Stimulated activated CD4-positive, alpha-beta T cell treated with anti-CD3 and anti-CD28 coated beads, Interleukin-2, amount 100 ng/mL, for 24 hours (primary cell): ENCODE measurements around the gene WNT8A.

Source experiments
- DNase-seq, 2 donors: peaks; one replicate each; pipeline ENCODE4 v3.0.0-alpha.2; 2020

WNT8A gene

DNA sequence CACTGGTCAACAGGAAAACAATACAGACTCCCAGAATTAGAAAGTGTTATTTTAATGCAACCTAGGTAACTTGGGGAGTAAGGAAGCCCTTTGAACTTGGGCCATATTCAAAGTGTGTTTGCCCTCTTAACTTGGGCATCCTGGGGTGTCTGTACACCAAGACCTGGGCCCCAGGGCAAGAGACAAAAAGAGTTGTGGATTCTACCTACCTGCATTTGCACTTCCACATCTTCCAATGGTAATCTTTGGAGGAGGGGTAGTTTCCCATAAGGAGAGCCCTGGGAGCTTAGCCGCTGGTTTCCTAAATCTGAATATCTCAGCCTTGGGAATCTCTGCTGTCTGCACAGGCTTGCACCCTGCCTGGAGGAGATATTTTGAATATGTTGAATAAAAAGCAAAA is 8.5 kb downstream of the WNT8A start:
- DNase-seq = no peak

DNA sequence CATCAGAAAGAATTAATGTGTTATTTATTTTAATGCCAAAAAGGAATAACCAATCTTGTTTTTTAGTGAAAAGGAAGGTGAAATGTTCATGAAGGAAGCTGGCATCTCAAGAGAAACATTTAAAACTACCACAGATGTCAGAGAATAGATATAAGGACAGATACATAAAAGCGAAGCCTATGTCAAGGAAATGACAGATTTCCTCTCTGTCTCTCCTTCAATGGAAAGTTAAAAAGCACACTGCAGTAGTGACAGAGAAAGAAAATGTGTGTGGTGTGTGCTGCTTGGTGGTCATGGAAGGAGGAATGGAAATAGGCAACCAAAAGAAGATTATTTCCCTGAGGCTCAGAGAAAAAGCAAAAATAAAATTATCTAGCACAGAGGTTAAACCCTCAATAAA is 9.2 kb downstream of the WNT8A start:
- DNase-seq = no peak

- DNase-seq = no peak
Observed at GRCh38 chr5:138095100-138095907, 11.5 kb downstream of the WNT8A start.

DNA sequence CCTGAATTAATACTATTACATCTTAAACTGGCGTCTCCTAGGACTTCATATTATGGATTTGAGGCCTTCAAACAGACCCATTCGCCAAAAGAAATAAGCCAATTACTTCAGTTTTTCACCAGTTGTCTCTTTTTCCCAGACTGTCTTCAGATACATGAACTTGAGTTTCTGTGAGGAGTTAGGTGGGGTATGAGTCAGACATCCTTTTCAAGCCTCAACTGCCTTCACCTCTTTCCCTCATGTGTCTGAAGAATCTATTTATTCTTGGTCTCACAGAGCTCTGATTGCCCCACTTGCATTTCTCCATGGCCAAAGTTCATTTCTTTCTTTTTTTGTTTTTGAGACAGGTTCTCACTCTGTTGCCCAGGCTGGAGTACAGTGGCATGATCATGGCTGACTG is 12.5 kb downstream of the WNT8A start:
- no peak for DNase-seq

DNA sequence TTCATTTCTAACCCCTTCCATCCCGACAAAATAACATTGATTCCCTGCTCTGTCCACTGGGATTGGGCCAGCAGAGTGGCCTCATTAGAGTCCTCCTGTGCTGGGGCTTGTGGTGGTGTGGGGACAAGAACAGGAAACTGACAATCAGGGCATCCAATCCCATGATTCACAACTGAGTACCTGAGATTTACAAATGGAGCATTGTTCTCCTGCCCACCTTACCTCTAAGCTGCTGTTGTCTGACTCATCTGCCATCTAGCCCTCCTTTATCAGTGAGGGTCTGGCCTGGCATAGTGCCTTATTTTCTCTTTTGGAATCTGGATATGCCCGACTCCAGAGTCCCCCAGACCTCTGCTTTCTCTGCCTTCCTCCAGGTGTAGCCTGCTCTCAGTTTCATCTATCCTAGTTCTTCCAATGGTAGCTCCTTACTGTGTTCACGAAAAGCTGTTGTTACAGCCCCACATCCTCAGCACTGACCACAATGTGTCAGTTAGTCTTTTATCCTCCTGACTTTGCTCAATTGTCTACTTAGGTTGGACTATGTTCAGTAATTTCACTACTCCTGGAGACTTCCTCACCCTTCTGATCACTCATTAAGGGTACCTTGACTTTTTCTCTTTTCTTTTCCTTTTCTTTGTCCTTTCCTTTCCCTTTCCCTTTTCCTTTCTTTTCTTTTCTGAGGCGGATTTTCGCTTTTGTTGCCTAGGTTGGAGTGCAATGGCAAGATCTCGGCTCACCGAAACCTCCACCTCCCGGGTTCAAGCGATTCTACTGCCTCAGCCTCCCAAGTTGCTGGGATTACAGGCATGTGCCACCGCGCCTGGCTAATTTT is 13.4 kb downstream of the WNT8A start:
- no peak for DNase-seq

DNA sequence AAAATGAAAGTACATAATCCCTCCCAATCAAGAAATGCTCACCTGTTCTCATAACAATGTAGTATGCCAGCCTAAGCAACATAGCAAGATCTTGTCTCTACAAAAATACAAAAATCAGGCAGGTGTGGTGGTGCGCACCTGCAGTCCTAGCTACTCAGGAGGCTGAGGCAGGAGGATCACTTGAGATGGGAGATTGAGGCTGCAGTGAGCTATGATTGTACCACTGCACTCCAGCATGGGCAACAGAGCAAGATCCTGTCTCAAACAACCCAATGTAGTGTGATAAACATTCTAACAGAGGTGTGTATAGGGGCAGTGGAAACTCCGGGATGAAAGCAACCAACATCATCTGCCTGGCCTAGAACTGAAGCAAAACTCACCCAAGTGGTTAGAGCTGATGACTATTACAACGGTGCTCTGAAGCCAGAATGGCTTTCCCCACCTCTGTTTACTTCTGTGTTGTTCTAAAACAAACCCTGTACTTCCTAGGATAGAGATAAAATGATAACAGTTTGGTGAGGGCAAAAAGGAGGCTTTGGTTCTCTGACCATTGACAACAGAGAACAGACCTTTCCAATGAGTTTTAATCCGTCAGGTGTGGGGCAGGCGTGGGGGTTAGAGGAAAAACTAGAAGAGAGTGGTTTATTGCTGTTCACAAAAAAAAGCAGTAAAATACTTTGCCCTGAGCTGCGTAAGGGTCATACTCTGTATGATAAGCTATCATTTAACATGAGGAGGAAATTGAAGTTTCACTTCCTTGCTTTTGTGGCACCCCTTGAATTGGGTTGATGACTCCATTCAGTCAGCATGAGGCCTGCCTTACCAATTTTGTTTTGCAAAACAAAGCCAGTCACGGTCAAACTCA is 18.9 kb downstream of the WNT8A start:
- DNase-seq = no peak

- DNase-seq = no peak
Observed at GRCh38 chr5:138103319-138103637, 19.4 kb downstream of the WNT8A start.

DNA sequence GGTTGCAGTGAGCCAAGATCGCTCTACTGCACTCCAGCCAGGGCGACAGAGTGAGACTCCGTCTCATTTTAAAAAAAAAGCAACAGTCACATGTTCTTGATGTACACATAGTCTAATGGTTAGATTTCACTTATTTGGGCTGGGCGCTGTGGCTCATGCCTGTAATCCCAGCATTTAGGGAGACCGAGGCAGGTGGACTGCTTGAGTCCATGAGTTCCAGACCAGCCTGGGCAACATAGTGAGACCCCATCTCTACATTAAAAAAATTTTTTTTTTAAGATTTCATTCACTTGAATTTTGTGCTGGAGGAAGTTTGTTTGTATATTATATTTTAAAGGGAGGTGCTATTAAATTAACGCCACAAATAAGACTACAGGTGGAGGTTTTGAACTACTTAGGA is 21.9 kb downstream of the WNT8A start:
- DNase-seq = no peak

- DNase-seq = no peak
Observed at GRCh38 chr5:138107213-138107612, 23.4 kb downstream of the WNT8A start.

DNA sequence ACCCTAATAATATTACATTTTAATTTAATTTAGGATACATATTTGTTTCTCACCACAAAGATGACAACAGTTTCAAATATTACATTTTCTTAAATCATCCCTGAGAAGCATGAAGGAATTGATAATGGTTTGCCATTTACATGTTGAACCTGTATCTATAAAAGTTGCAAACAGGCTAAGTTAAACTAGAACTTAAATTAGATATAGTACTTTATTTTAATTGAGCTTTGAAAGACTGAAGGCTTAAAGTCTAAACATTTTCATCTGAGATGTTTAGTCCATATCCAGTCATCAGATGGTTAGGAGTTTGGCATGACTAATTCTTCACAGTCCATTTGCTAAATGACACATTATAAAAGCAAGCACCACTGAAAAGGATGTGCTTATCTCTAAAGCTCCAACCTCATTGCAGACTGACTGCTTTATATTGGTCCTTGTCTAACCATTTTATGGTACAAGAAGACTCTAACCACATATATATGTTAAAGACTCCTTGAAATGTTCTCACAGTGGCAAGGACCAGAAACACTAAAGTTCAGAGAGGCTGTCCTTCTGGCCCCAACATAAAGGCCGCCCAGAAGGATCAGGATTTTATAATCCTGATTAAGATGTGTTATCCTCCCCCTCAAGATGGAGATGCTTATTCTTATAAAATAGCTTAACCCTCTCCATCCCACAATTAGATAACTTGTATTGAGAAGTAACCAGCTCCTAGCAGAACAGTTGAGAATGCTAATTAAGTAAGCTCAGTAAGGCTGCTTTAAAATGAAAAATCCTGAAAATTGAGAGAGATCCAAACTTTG is 25.8 kb downstream of the WNT8A start:
- DNase-seq = no peak

GRCh38 chr5:138110266-138110963 is 26.6 kb downstream of the WNT8A start:
- DNase-seq = no peak

DNA sequence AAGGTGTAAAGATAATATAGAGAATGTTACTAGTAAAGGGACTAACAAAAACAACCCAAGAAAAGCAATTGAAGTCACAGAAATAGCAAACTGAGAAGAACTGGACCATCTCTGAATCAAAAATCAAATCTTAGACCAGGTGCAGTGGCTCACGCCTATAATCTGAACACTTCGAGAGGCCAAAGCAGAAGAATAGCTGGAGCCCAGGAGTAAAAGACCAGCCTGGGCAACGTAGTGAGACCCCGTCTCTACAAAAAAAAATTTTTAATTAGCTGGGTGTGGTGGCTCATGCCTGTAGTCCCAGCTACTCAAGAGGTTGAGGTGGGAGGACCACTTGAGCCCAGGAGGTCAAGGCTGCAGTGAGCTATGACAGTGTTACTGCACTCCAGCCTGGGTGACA is 27.3 kb downstream of the WNT8A start:
- DNase-seq = no peak

- DNase-seq = no peak
Observed at GRCh38 chr5:138111937-138112336, 28.1 kb downstream of the WNT8A start.

DNA sequence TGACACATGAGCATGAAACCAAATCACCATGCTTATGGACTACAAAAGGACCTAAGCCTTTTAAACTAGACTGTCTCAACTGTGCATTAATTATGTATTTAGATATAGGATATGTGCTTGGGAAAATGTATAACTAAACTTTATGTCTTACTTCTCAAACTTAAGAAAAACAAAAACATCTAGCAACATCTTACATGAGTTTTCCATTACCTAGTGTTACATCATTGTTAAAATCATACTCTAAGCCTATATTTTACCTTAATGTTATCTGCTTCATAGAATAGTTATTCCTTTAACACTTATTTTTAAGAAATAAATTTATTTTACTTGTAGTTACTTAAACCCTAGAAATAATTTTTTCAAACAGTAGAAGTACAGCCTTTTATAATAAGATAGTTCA is 31.4 kb downstream of the WNT8A start:
- DNase-seq = no peak

DNA sequence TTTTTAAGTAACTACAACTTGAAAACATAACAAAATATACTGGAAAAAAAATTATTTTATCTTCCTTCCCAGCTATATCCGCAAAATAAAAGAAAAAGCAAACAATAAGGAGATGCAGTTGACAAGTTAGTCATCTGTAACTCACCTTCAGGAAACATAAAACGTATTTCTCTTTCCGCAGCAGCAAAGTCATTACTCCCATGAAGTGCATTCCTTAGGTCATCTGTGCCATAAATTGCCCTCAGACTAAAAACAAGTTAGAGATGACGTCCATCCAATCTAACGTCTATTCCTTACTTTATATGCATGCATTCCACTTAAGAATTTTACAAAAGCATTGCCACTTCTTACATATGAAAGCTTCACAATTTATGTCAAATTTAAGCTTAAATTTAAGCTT is 44.5 kb downstream of the WNT8A start:
- DNase-seq = no peak

- no peak for DNase-seq
Observed at GRCh38 chr5:138129347-138129746, 45.5 kb downstream of the WNT8A start.

DNA sequence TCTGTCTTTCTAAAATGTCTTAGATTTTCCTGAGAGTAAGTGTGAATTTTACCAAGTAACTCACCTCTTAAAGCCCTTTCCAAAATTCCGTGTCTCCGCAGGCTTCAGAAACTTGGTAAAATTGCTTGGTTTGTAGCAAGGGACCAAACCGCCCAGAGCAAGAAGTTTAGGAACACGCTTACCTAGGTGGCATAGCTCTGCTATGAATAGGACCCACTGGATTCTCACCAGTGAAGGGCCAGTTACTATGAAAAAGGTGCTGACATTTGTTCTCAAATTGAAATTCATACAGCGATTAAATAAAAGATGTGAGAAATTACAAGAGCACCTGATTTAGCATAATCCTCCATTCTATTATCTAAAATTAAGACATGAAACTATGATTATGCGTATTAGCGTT is 48.7 kb downstream of the WNT8A start:
- DNase-seq = no peak

DNA sequence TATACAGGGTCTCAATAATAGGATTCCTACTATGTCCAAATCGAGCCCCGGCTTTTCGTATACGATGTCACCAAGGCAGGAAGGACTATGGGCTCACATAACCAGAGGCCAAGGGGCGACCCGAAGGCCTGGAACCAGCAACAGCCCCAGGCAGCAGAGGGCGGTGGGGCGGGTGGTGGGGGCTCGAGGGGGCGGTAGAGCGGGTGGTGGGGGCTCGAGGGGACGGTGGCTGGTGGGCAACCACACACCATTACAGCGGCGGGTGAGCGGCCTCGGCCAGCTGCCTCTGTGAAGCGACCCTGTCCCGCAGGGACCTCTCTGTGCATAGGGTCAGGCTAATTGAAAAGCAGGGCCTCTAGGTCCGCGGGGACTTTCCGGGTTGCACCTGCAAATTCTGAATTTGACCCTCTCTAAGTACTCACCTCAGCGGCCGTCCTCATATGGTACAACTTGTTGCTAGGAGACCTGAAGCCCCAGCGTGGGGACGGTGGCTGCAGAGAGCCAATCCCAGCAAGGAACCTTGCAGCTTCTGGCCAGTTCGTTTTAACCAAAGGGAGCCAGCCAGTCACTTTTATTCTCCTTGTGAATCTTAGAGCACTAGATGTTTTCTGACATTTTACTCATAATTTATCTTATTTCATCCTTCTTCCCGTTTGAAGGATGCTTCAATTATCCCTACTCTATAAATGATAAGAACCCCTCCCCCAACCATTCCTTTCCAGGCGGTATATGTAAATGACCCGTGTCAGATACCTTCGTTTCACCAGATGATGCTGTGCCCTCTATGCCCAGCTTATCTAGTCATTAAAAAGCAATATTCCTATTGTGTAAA is 55.3 kb downstream of the WNT8A start, which contains the start of gene NME5:
Gene NME5, minus strand, starts transcription at position 480 of the 832 bp plus-strand sequence. CDS start 648 bp downstream, outside the sequence.
- peak in 1 of 2 donors; percentile 4 for DNase-seq

DNA sequence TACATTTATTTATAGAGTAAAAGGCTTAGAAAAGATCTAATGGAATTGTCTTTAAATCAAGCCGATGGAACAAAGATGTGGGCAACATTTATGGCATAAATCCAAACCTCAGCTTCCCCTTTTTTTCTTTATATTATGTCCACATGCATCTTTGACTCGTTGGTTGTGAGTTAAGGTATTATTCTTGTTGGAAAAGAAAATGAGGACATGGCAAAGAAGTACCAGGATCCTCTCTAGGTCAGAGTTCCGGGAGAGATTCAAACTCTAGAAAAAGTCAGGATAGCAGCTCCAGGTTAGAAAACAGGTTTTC is 55.9 kb downstream of the WNT8A start:
- DNase-seq = no peak

DNA sequence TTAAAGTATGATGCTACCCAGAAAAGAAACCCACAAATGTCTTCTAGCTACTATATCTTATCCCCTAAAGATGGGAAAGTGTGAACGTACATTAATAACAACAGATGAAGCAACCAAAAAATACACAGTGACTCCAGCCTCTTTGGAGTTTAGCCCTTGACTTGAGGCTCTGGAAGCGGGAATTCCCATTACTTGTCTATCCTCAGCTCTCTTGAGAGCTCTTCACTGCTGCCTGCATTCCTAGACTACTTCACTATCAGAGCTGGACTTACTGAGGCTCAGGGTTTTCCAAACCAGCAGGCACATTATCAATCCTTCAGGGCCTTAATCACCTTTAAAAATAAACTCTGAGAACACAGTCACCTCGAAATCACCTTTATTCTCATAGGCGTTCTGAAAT is 56.4 kb downstream of the WNT8A start:
- DNase-seq = no peak
